Trophoblast cell (in vitro differentiated cells and primary cell): ENCODE data around the gene LCT.

Experiments used
- DNase-seq, 2 donors: peaks; one replicate each; pipeline ENCODE4 v3.0.0-alpha.2; 2016
- H2AFZ ChIP-seq: 2 replicates; pipeline ENCODE4 v1.6.1; 2013; ENCODE audit warnings: low read length, moderate library complexity, mild to moderate bottlenecking; ENCODE audit not compliant: insufficient read depth, poor library complexity
- H2AK5ac ChIP-seq: 2 replicates; pipeline ENCODE4 v1.6.1; 2013; ENCODE audit warnings: mild to moderate bottlenecking, low read length
- H2BK120ac ChIP-seq: 2 replicates; pipeline ENCODE4 v1.6.1; 2013; ENCODE audit warnings: low read length, mild to moderate bottlenecking, moderate library complexity; ENCODE audit not compliant: insufficient read depth, poor library complexity
- H2BK12ac ChIP-seq: 2 replicates; pipeline ENCODE4 v1.6.1; 2013; ENCODE audit warnings: mild to moderate bottlenecking, low read length, moderate library complexity
- H2BK5ac ChIP-seq: 2 replicates; pipeline ENCODE4 v1.6.1; 2013; ENCODE audit warnings: low read length, low read depth, moderate library complexity, mild to moderate bottlenecking; ENCODE audit not compliant: poor library complexity
- H3K14ac ChIP-seq: 2 replicates; pipeline ENCODE4 v1.6.1; 2013; ENCODE audit warnings: mild to moderate bottlenecking, low read length
- H3K18ac ChIP-seq: 2 replicates; pipeline ENCODE4 v1.6.1; 2013; ENCODE audit warnings: mild to moderate bottlenecking, low read length
- H3K23ac ChIP-seq: 2 replicates; pipeline ENCODE4 v1.6.1; 2013; ENCODE audit warnings: low read length
- H3K27ac ChIP-seq: 2 replicates; pipeline ENCODE4 v1.5.1; 2013; ENCODE audit warnings: low read depth, mild to moderate bottlenecking, inconsistent platforms, low read length, moderate library complexity
- H3K27me3 ChIP-seq: 2 replicates; pipeline ENCODE4 v1.6.1; 2013; ENCODE audit warnings: inconsistent platforms, mild to moderate bottlenecking, low read length, moderate library complexity; ENCODE audit not compliant: insufficient read depth
- H3K36me3 ChIP-seq, 2 experiments: 1 replicate in 1 of 2; 2 replicates in 1 of 2; pipeline ENCODE4 v1.6.1; 2013; ENCODE audit warnings: low read length in 2 of 2, mild to moderate bottlenecking in 2 of 2, moderate library complexity in 1 of 2; ENCODE audit not compliant: insufficient read depth in 2 of 2, control insufficient read depth in 1 of 2
- H3K4ac ChIP-seq: 2 replicates; pipeline ENCODE4 v1.6.1; 2013; ENCODE audit warnings: low read depth, mild to moderate bottlenecking, low read length, moderate library complexity
- H3K4me1 ChIP-seq, 2 experiments: 1 replicate in 1 of 2; 2 replicates in 1 of 2; pipeline ENCODE4 v1.6.1; 2013; ENCODE audit warnings: low read length in 2 of 2, mild to moderate bottlenecking in 2 of 2, moderate library complexity in 1 of 2; ENCODE audit not compliant: insufficient read depth in 2 of 2, control insufficient read depth in 1 of 2
- H3K4me2 ChIP-seq: 2 replicates; pipeline ENCODE4 v1.6.1; 2013; ENCODE audit warnings: inconsistent platforms, mild to moderate bottlenecking, low read length, moderate library complexity
- H3K4me3 ChIP-seq: 2 replicates; pipeline ENCODE4 v1.5.1; 2013; ENCODE audit warnings: mild to moderate bottlenecking, low read depth, low read length, inconsistent platforms
- H3K79me1 ChIP-seq: one replicate; pipeline ENCODE4 v1.6.1; 2013; ENCODE audit warnings: low read length
- H3K79me2 ChIP-seq: 2 replicates; pipeline ENCODE4 v1.6.1; 2013; ENCODE audit warnings: low read length, mild to moderate bottlenecking; ENCODE audit not compliant: control insufficient read depth, insufficient read depth, poor library complexity
- H3K9ac ChIP-seq: 2 replicates; pipeline ENCODE4 v1.6.1; 2013; ENCODE audit warnings: mild to moderate bottlenecking, low read length
- H3K9me3 ChIP-seq: 2 replicates; pipeline ENCODE4 v1.6.1; 2013; ENCODE audit warnings: low read depth, mild to moderate bottlenecking, control low read depth, inconsistent platforms, low read length; ENCODE audit not compliant: insufficient read depth
- H4K12ac ChIP-seq: 2 replicates; pipeline ENCODE4 v1.6.1; 2013; ENCODE audit warnings: low read depth, mild to moderate bottlenecking, low read length, moderate library complexity
- H4K8ac ChIP-seq: 2 replicates; pipeline ENCODE4 v1.6.1; 2013; ENCODE audit warnings: low read depth, mild to moderate bottlenecking, low read length, moderate library complexity
- H4K91ac ChIP-seq: one replicate; pipeline ENCODE4 v1.6.1; 2013; ENCODE audit warnings: low read depth, mild to moderate bottlenecking, low read length, moderate library complexity
- WGBS: extraction: QIAGEN DNeasy Blood & Tissue Kit; methylation state at CpG from one replicate; pipeline ENCODE4 v1.1.7; 2013; ENCODE audit warnings: missing lambda C conversion rate; ENCODE audit not compliant: insufficient read length, insufficient coverage; ENCODE audit errors: extremely low coverage; 5-methylcytosine and 5-hydroxymethylcytosine counted together

Gene LCT

DNA sequence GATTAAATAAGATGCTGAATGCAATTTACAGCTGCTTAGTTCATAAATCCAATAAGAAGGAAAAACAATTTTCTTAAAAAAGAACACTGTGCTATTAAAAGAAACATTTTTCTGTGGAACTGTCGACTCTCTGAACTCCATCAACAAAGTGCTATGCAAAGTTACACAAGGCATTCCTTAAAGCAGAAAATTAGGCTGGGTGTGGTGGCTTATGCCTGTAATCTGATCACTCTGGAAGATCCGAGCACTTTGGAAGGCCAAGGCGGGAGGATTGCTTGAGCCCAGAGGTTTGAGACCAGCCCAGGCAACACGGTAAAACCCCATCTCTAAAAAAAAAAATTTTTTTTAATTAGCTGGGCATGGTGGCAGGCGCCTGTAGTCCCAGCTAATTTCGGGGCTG lies 26.2 kb upstream of the LCT start:
- no peak overlapping the region for H2AK5ac ChIP-seq
- no peaks in the 10 kb centered on the region for H3K79me2 ChIP-seq
- no peak overlapping the region for H3K14ac ChIP-seq
- no peak overlapping the region for H3K9ac ChIP-seq
- H3K9me3 ChIP-seq: no peaks in the 10 kb centered on the region
- H3K4me1 ChIP-seq: no peaks in the 10 kb centered on the region
- H3K4ac ChIP-seq: no peak overlapping the region
- H3K36me3 ChIP-seq: peaks cover 26 to 31% of the 10 kb centered on the region in 2 experiments
- H3K27ac ChIP-seq: no peak overlapping the region
- H2AFZ ChIP-seq: no peak overlapping the region
- DNase-seq: no peak
- no peak overlapping the region for H2BK12ac ChIP-seq
- no peak overlapping the region for H2BK120ac ChIP-seq
- no peaks in the 10 kb centered on the region for H3K27me3 ChIP-seq
- H4K91ac ChIP-seq: no peak overlapping the region
- no peak overlapping the region for H4K8ac ChIP-seq
- H3K4me3 ChIP-seq: no peak overlapping the region
- no peak overlapping the region for H2BK5ac ChIP-seq
- H3K4me2 ChIP-seq: no peak overlapping the region
- H4K12ac ChIP-seq: no peak overlapping the region
- no peak overlapping the region for H3K18ac ChIP-seq
- WGBS: no CpG with 5 or more reads among the region's 6 CpGs
- no peaks in the 10 kb centered on the region for H3K79me1 ChIP-seq
- H3K23ac ChIP-seq: no peak overlapping the region

DNA sequence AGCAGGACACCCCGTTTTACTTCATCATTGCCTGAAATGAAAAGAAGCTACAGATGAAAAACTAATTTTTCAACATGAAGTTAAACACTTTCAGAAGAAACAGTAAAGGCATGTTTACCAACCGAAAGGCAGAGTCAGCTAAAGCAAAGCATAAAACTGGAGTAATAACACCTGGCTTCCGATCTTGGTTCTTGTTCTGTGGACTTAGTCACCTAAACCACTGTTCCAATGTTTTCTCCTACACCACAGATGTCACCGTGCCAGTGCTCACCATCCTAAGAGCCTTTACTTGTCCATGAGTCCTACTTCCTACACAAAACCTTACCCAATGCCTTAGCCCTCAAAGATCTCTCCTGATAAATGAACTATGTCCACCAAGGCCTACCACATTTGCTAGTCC lies 25.7 kb upstream of the LCT start:
- Histone ChIP-seq H2BK12ac (no peak overlapping the region), H3K9me3 (no peaks in the 10 kb centered on the region), H3K9ac (no peak overlapping the region), H4K12ac (no peak overlapping the region), H3K27me3 (no peaks in the 10 kb centered on the region), H3K27ac (no peak overlapping the region), H2AK5ac (no peak overlapping the region), H3K4me1 (no peaks in the 10 kb centered on the region), H3K18ac (no peak overlapping the region), H4K8ac (no peak overlapping the region), H3K79me2 (no peaks in the 10 kb centered on the region), H3K4me3 (no peak overlapping the region), H3K36me3 (peaks cover 28 to 31% of the 10 kb centered on the region in 2 experiments), H3K23ac (no peak overlapping the region), H2BK5ac (no peak overlapping the region), H3K4me2 (no peak overlapping the region), H3K79me1 (no peaks in the 10 kb centered on the region), H4K91ac (no peak overlapping the region), H2BK120ac (no peak overlapping the region), H2AFZ (no peak overlapping the region), H3K14ac (no peak overlapping the region), H3K4ac (no peak overlapping the region)
- DNase-seq: no peak
- whole genome bisulfite sequencing: no CpG with 5 or more reads among the region's 4 CpGs

DNA sequence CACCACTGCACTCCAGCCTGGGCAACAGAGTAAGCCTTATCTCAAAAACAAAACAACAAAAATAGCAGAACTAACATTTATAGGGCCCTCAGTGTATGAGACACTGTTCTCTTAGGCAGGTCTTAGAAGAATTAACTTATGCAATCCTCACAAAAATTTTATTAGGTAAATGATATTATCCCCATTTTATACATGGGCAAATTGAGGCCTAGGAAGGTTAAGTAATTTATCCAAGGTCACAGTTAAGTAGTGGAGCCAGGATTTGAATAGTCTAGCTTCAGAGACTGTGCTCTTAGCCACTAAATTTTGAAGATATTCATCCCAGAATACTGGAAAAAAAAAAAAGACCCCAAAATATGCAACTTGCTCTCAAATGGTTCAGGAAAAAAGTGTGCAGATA lies 16.4 kb upstream of the LCT start:
- H3K9me3 ChIP-seq: no peaks in the 10 kb centered on the region
- no peak overlapping the region for H2BK5ac ChIP-seq
- no peaks in the 10 kb centered on the region for H3K79me2 ChIP-seq
- H3K18ac ChIP-seq: no peak overlapping the region
- H4K91ac ChIP-seq: no peak overlapping the region
- H3K9ac ChIP-seq: no peak overlapping the region
- H3K36me3 ChIP-seq: peaks cover 20 to 24% of the 10 kb centered on the region in 2 experiments
- H3K4me2 ChIP-seq: no peak overlapping the region
- no peak overlapping the region for H2AK5ac ChIP-seq
- H3K79me1 ChIP-seq: no peaks in the 10 kb centered on the region
- no peak overlapping the region for H3K27ac ChIP-seq
- no peak overlapping the region for H3K14ac ChIP-seq
- no peak for DNase-seq
- no peak overlapping the region for H3K4me3 ChIP-seq
- no peak overlapping the region for H4K12ac ChIP-seq
- H4K8ac ChIP-seq: no peak overlapping the region
- no peak overlapping the region for H3K23ac ChIP-seq
- H2BK120ac ChIP-seq: no peak overlapping the region
- H3K4ac ChIP-seq: no peak overlapping the region
- no peak overlapping the region for H2BK12ac ChIP-seq
- H2AFZ ChIP-seq: no peak overlapping the region
- no peaks in the 10 kb centered on the region for H3K27me3 ChIP-seq
- no peaks in the 10 kb centered on the region for H3K4me1 ChIP-seq

DNA sequence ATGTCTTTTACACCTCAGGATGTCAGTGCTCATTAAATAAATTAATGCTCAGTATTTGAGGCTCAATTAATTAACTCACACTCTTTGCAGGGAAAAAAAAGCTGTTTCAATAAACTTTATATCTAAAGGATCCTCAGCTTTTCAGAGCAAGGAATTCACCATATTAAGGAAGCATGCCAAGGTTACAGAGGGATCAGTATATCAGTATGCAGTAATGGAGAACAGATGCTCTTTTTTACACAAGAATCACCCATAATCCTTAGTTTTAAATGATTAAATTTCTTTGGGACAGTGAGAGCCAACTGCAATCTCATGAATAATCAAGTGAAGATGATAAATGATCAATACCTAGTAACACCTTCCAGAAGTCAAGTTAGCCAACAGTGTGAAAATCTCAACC lies 14.9 kb upstream of the LCT start:
- no peak overlapping the region for H2BK5ac ChIP-seq
- no peak overlapping the region for H2BK120ac ChIP-seq
- no peak overlapping the region for H2BK12ac ChIP-seq
- no peaks in the 10 kb centered on the region for H3K9me3 ChIP-seq
- no peaks in the 10 kb centered on the region for H3K79me1 ChIP-seq
- no peak overlapping the region for H4K12ac ChIP-seq
- H3K23ac ChIP-seq: no peak overlapping the region
- H3K4ac ChIP-seq: no peak overlapping the region
- H2AK5ac ChIP-seq: no peak overlapping the region
- no peak overlapping the region for H3K4me2 ChIP-seq
- H3K4me3 ChIP-seq: no peak overlapping the region
- no peak overlapping the region for H3K9ac ChIP-seq
- H3K27ac ChIP-seq: no peak overlapping the region
- H3K36me3 ChIP-seq: peaks cover 17 to 21% of the 10 kb centered on the region in 2 experiments
- no peaks in the 10 kb centered on the region for H3K4me1 ChIP-seq
- H4K8ac ChIP-seq: no peak overlapping the region
- DNase-seq: no peak
- H3K79me2 ChIP-seq: no peaks in the 10 kb centered on the region
- H3K18ac ChIP-seq: no peak overlapping the region
- H4K91ac ChIP-seq: no peak overlapping the region
- no peak overlapping the region for H2AFZ ChIP-seq
- H3K27me3 ChIP-seq: no peaks in the 10 kb centered on the region
- H3K14ac ChIP-seq: no peak overlapping the region
